ENCODE data around the gene CRADD.

Gene CRADD

GRCh38 chr12:93679308-93679925 is 2.2 kb downstream of the CRADD start:
- H3K27ac ChIP-seq (ENCODE audit: extremely low read depth, low read depth, low read length) = no peak overlapping the region
- no peaks in the 10 kb centered on the region for H3K4me1 ChIP-seq (ENCODE audit: control insufficient read depth, insufficient read depth, low read length)

GRCh38 chr12:93680006-93680405 is 2.8 kb downstream of the CRADD start:
- CTCF ChIA-PET = interaction anchor here (1.4 kb wide), 1 partner anchor 110 kb away, joined by 3 read pairs; no protein-coding TSS in a partner anchor
- POLR2A ChIA-PET = no interaction called here
- TF ChIP-seq REST (tag by site-specific recombination; IDR thresholded peaks at IDR 0.05) (no peak), SCRT2 (tag by site-specific recombination; IDR thresholded peaks at IDR 0.05) (no peak), TRIM28 (IDR thresholded peaks at IDR 0.05; ENCODE audit: borderline replicate concordance, low read length) (no peak), ZNF48 (tag by site-specific recombination; IDR thresholded peaks at IDR 0.05) (no peak), ZNF837 (tag by site-specific recombination; IDR thresholded peaks at IDR 0.05) (no peak), ZFP3 (tag by site-specific recombination; IDR thresholded peaks at IDR 0.05; ENCODE audit: low read depth) (no peak), ZSCAN30 (tag by site-specific recombination; IDR thresholded peaks at IDR 0.05) (no peak)

More at GRCh38 chr12:93679308-93679925, 2.2 kb downstream of the CRADD start:
- peaks cover 0 to 3% of the 10 kb centered on the region in 2 experiments; a peak in 1 of 3 replicates for H3K36me3 ChIP-seq (ENCODE audit: control insufficient read depth in 2 of 2, insufficient read depth in 1 of 2, low read length in 2 of 2)
- POLR2A ChIA-PET = no interaction called here
- H3K9me3 ChIP-seq (ENCODE audit: control insufficient read depth, insufficient read depth, low read depth, low read length) = no peaks in the 10 kb centered on the region
- CTCF ChIA-PET = interaction anchor here (1.4 kb wide), 1 partner anchor 110 kb away, joined by 3 read pairs; no protein-coding TSS in a partner anchor
- TF ChIP-seq ZNF311 (tag by site-specific recombination; IDR thresholded peaks at IDR 0.05; ENCODE audit: borderline replicate concordance) (no peak), KLF8 (tag by site-specific recombination; IDR thresholded peaks at IDR 0.05) (no peak), TCF7L2 (IDR thresholded peaks at IDR 0.05; ENCODE audit: borderline replicate concordance, low read depth, low read length) (no peak), GLIS2 (tag by site-specific recombination; IDR thresholded peaks at IDR 0.05) (no peak), ZNF558 (tag by site-specific recombination; IDR thresholded peaks at IDR 0.05) (no peak), ZNF280D (tag by site-specific recombination; IDR thresholded peaks at IDR 0.05) (no peak), ZBTB26 (tag by site-specific recombination; optimal IDR thresholded peaks at IDR 0.05) (no peak), ZNF23 (tag by site-specific recombination; IDR thresholded peaks at IDR 0.05; ENCODE audit: borderline replicate concordance) (no peak), GFI1B (tag by site-specific recombination; IDR thresholded peaks at IDR 0.05) (no peak), ZNF670 (tag by site-specific recombination; IDR thresholded peaks at IDR 0.05; ENCODE audit: low read depth) (no peak), ZNF16 (tag by site-specific recombination; IDR thresholded peaks at IDR 0.05; ENCODE audit: low read depth) (no peak), GLI4 (tag by site-specific recombination; IDR thresholded peaks at IDR 0.05) (no peak), ZNF626 (tag by site-specific recombination; IDR thresholded peaks at IDR 0.05) (no peak), ZBTB17 (tag by site-specific recombination; IDR thresholded peaks at IDR 0.05) (no peak), ZSCAN30 (tag by site-specific recombination; IDR thresholded peaks at IDR 0.05) (no peak), ZNF521 (tag by site-specific recombination; IDR thresholded peaks at IDR 0.05) (no peak), HOXD13 (CRISPR knock-in tag; IDR thresholded peaks at IDR 0.05; ENCODE audit: borderline replicate concordance) (no peak), EGR2 (tag by site-specific recombination; IDR thresholded peaks at IDR 0.05; ENCODE audit: low read depth) (no peak), PRDM4 (tag by site-specific recombination; IDR thresholded peaks at IDR 0.05) (no peak)
- no peak overlapping the region for H3K4me3 ChIP-seq (ENCODE audit: low read depth, low read length)

More at GRCh38 chr12:93680006-93680405, 2.8 kb downstream of the CRADD start:
- Histone ChIP-seq H3K4me1 (ENCODE audit: control insufficient read depth, insufficient read depth, low read length) (no peaks in the 10 kb centered on the region), H3K4me3 (ENCODE audit: low read depth, low read length) (no peak overlapping the region), H3K27ac (ENCODE audit: extremely low read depth, low read depth, low read length) (no peak overlapping the region), H3K36me3 (ENCODE audit: control insufficient read depth in 2 of 2, insufficient read depth in 1 of 2, low read length in 2 of 2) (peaks cover 0 to 3% of the 10 kb centered on the region in 2 experiments; a peak in 1 of 3 replicates), H3K9me3 (ENCODE audit: control insufficient read depth, insufficient read depth, low read depth, low read length) (no peaks in the 10 kb centered on the region)

All from HEK293 (cell line).